ENCODE data around the gene EBLN1.

DNA sequence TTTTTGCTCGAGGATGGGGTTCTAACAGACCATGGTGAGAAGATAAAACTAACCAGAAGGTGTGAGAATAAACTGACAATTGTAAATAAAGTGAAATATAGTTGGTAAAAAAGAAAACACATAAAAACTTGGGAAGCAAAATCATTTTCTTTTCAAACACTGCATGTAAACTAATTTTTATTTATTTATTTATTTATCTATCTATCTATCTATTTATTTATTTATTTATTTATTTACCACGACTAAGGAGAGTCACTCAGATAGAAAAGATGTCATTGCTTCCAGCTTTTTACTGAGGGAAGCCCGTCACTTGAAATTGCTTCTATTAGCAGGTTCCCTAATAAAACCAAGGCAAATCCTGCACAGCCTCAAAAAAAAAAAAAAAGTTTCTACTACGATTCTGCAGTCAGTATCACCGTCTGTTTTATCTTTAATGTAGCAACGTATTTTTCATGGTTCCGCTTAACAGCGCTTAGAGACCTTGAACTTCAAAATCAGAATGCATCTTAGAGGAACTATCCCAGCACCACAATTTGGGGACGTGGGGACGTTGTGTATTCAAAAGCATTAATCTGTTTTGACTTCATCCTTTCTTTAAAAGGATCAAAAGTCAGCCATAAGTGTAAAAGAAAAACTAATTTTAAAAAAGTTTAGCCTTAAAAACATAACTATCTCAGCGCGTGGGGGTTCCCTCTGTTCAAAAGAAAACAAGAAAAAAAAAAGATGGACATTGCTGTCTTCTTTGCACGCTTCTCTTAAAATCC lies 33.3 kb upstream of the EBLN1 start:
- TF ChIP-seq, protein P1, sequence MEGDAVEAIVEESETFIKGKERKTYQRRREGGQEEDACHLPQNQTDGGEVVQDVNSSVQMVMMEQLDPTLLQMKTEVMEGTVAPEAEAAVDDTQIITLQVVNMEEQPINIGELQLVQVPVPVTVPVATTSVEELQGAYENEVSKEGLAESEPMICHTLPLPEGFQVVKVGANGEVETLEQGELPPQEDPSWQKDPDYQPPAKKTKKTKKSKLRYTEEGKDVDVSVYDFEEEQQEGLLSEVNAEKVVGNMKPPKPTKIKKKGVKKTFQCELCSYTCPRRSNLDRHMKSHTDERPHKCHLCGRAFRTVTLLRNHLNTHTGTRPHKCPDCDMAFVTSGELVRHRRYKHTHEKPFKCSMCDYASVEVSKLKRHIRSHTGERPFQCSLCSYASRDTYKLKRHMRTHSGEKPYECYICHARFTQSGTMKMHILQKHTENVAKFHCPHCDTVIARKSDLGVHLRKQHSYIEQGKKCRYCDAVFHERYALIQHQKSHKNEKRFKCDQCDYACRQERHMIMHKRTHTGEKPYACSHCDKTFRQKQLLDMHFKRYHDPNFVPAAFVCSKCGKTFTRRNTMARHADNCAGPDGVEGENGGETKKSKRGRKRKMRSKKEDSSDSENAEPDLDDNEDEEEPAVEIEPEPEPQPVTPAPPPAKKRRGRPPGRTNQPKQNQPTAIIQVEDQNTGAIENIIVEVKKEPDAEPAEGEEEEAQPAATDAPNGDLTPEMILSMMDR (IDR thresholded peaks at IDR 0.05) = no peak
- TF ChIP-seq POLR2A (IDR thresholded peaks at IDR 0.05) = no peak

Data from right lobe of liver (tissue), 4 donors.